ENCODE results near the gene JMY. TPM values are rescaled to one million over a fixed set of nuclear protein-coding genes. Genes with fewer than 3 reads are reported as not detected.

JMY gene
- total and polyA plus RNA-seq, 2 of the 8 experiments (the other 6 are each of a cell fraction or from before 2014, with no cell fraction given): 2.8 to 13.9 TPM

- no peaks in the 10 kb centered on the region for H4K20me1 ChIP-seq (replicated peaks in 1 of 2; ENCODE audit: control insufficient read depth in 1 of 2, insufficient read depth in 2 of 2, low read length in 2 of 2)
- FAIRE-seq: no peak
- no peak for DNase-seq (ENCODE audit: low read depth in 1 of 2, low spot score in 2 of 2)
- no peak overlapping the region for H4K5ac ChIP-seq (ENCODE audit: insufficient read length, low read depth, low read length)
- no peak overlapping the region for H2BK5ac ChIP-seq (ENCODE audit: low read depth, low read length)
- ChIA-PET POLR2A (ENCODE audit: partially characterized antibody) (no interaction called here), CTCF (ENCODE audit: partially characterized antibody) (interaction anchor here (0.6 to 1.2 kb wide), 2 partner anchors 9 to 1621 kb away, joined by 3 to 4 read pairs; no protein-coding TSS in a partner anchor)
- no peak overlapping the region for H3K9ac ChIP-seq (replicated peaks in 1 of 4; ENCODE audit: extremely low read depth in 1 of 4, low read depth in 3 of 4, low read length in 3 of 4)
- no peaks in the 10 kb centered on the region; the same call in 1 of the 2 replicates for H3K79me1 ChIP-seq (ENCODE audit: low read depth, low read length)
- H2BK12ac ChIP-seq (ENCODE audit: low read depth, low read length): no peak overlapping the region
- H3K4me2 ChIP-seq (ENCODE audit: insufficient read depth in 1 of 2, low read depth in 2 of 2, low read length in 2 of 2): no peak overlapping the region
- no peak overlapping the region for H2BK120ac ChIP-seq (replicated peaks; ENCODE audit: low read depth, low read length)
- no peak overlapping the region for H2AFZ ChIP-seq (ENCODE audit: low read length)
- H3K23ac ChIP-seq (ENCODE audit: insufficient read length): no peak overlapping the region
- no peak overlapping the region for H2AK5ac ChIP-seq (ENCODE audit: low read depth, low read length)
- H2BK20ac ChIP-seq (ENCODE audit: low read length): no peak overlapping the region
- H3K27me3 ChIP-seq (replicated peaks in 1 of 4; ENCODE audit: control insufficient read depth in 3 of 4, extremely low read depth in 1 of 4, insufficient read depth in 3 of 4, low read length in 3 of 4): no peaks in the 10 kb centered on the region
- H3K56ac ChIP-seq (replicated peaks; ENCODE audit: insufficient read length, low read depth, low read length): no peak overlapping the region
- WGBS, 2 experiments (ENCODE audit: extremely low coverage in 1 of 2, insufficient coverage in 1 of 2, insufficient read length in 1 of 2, insufficient replicate concordance in 2 of 2, low coverage in 1 of 2, low lambda C conversion rate in 2 of 2, missing lambda C conversion rate in 1 of 2): 91% methylated on average over 1 of the region's 1 CpG; no CpG with 5 or more reads in 1 of the 2 experiments
- no peaks in the 10 kb centered on the region for H3K23me2 ChIP-seq (ENCODE audit: low read depth, low read length)
- no peak overlapping the region for H3K18ac ChIP-seq (ENCODE audit: extremely low read depth, low read length)
- H3K4ac ChIP-seq (replicated peaks; ENCODE audit: insufficient read length, low read depth, low read length): no peak overlapping the region
- peaks cover 2 to 27% (median 11%) of the 10 kb centered on the region in 4 experiments; a peak in 6 of 8 replicates for H3K36me3 ChIP-seq (ENCODE audit: control insufficient read depth in 2 of 4, insufficient read depth in 4 of 4, low read length in 3 of 4)
- no peak overlapping the region for H3K4me3 ChIP-seq (ENCODE audit: extremely low read depth in 1 of 4, insufficient read depth in 2 of 4, low read depth in 3 of 4, low read length in 4 of 4)
- no peak overlapping the region for H3K14ac ChIP-seq (ENCODE audit: insufficient read length)
- H3K79me2 ChIP-seq (ENCODE audit: control insufficient read depth in 1 of 2, insufficient read depth in 2 of 2, low read length in 2 of 2): no peaks in the 10 kb centered on the region
- H3K27ac ChIP-seq (ENCODE audit: low read depth, low read length): no peak overlapping the region
- TF ChIP-seq HDAC2 (IDR thresholded peaks at IDR 0.05; ENCODE audit: borderline replicate concordance in 1 of 2, low read depth in 2 of 2, low read length in 2 of 2) (no peak), EGR1 (IDR thresholded peaks at IDR 0.05; ENCODE audit: borderline replicate concordance, low read depth, low read length) (no peak), TAF1 (IDR thresholded peaks at IDR 0.05; ENCODE audit: low read depth, low read length) (no peak), CHD1 (IDR thresholded peaks at IDR 0.05; ENCODE audit: low read depth, low read length) (no peak), HDAC6 (IDR thresholded peaks at IDR 0.05; ENCODE audit: low read depth, low read length) (no peak), NRF1 (IDR thresholded peaks at IDR 0.05; ENCODE audit: low read depth, low read length) (no peak), RXRA (IDR thresholded peaks at IDR 0.05; ENCODE audit: insufficient read depth, low read depth, low read length) (no peak), MAFK (IDR thresholded peaks at IDR 0.05; ENCODE audit: low read depth, low read length) (no peak)
- TF ChIP-seq, protein P1, sequence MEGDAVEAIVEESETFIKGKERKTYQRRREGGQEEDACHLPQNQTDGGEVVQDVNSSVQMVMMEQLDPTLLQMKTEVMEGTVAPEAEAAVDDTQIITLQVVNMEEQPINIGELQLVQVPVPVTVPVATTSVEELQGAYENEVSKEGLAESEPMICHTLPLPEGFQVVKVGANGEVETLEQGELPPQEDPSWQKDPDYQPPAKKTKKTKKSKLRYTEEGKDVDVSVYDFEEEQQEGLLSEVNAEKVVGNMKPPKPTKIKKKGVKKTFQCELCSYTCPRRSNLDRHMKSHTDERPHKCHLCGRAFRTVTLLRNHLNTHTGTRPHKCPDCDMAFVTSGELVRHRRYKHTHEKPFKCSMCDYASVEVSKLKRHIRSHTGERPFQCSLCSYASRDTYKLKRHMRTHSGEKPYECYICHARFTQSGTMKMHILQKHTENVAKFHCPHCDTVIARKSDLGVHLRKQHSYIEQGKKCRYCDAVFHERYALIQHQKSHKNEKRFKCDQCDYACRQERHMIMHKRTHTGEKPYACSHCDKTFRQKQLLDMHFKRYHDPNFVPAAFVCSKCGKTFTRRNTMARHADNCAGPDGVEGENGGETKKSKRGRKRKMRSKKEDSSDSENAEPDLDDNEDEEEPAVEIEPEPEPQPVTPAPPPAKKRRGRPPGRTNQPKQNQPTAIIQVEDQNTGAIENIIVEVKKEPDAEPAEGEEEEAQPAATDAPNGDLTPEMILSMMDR (IDR thresholded peaks at IDR 0.05; ENCODE audit: control extremely low read depth in 1 of 3, insufficient read depth in 1 of 3, low read depth in 1 of 3, low read length in 3 of 3): no peak
- TF ChIP-seq, protein P2, sequence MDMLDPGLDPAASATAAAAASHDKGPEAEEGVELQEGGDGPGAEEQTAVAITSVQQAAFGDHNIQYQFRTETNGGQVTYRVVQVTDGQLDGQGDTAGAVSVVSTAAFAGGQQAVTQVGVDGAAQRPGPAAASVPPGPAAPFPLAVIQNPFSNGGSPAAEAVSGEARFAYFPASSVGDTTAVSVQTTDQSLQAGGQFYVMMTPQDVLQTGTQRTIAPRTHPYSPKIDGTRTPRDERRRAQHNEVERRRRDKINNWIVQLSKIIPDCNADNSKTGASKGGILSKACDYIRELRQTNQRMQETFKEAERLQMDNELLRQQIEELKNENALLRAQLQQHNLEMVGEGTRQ (IDR thresholded peaks at IDR 0.05; ENCODE audit: low read length): no peak
- H3K4me1 ChIP-seq (replicated peaks in 1 of 4; ENCODE audit: control insufficient read depth in 3 of 4, insufficient read depth in 4 of 4, low read length in 3 of 4): no peaks in the 10 kb centered on the region
- no peaks in the 10 kb centered on the region for H3K9me3 ChIP-seq (ENCODE audit: insufficient read depth in 2 of 2, low read depth in 1 of 2, low read length in 1 of 2)
- H4K8ac ChIP-seq (ENCODE audit: extremely low read depth, insufficient read depth, low read length): no peak overlapping the region
- H2BK15ac ChIP-seq (ENCODE audit: low read length): no peak overlapping the region
- H4K91ac ChIP-seq (replicated peaks; ENCODE audit: insufficient read length, low read length): no peak overlapping the region
Observed at GRCh38 chr5:79305706-79306105, 69.8 kb downstream of the JMY start.
